ENCODE measurements around the gene IDI2.

DNA sequence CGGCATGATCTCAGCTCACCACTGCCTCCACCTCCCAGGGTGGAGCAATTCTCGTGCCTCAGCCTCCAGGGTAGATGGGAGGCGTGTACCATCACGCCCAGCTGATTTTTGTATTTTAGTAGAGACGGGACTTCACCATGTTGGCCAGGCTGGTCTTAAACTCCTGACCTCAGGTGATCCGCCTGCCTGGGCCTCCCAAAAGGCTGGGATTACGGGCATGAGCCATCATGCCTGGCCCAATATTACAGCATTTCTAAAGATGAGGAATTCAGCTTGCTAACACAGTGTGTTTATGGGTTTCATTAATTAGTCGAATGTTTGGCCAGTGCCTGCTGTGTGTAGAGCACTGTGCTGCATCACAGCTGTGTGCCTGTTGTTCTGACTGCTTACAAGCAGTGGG lies 34.2 kb upstream of the IDI2 start:
- TF ChIP-seq, protein P1, sequence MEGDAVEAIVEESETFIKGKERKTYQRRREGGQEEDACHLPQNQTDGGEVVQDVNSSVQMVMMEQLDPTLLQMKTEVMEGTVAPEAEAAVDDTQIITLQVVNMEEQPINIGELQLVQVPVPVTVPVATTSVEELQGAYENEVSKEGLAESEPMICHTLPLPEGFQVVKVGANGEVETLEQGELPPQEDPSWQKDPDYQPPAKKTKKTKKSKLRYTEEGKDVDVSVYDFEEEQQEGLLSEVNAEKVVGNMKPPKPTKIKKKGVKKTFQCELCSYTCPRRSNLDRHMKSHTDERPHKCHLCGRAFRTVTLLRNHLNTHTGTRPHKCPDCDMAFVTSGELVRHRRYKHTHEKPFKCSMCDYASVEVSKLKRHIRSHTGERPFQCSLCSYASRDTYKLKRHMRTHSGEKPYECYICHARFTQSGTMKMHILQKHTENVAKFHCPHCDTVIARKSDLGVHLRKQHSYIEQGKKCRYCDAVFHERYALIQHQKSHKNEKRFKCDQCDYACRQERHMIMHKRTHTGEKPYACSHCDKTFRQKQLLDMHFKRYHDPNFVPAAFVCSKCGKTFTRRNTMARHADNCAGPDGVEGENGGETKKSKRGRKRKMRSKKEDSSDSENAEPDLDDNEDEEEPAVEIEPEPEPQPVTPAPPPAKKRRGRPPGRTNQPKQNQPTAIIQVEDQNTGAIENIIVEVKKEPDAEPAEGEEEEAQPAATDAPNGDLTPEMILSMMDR (IDR thresholded peaks at IDR 0.05; ENCODE audit: insufficient read depth, low read length): no peak
- TF ChIP-seq, protein P2, sequence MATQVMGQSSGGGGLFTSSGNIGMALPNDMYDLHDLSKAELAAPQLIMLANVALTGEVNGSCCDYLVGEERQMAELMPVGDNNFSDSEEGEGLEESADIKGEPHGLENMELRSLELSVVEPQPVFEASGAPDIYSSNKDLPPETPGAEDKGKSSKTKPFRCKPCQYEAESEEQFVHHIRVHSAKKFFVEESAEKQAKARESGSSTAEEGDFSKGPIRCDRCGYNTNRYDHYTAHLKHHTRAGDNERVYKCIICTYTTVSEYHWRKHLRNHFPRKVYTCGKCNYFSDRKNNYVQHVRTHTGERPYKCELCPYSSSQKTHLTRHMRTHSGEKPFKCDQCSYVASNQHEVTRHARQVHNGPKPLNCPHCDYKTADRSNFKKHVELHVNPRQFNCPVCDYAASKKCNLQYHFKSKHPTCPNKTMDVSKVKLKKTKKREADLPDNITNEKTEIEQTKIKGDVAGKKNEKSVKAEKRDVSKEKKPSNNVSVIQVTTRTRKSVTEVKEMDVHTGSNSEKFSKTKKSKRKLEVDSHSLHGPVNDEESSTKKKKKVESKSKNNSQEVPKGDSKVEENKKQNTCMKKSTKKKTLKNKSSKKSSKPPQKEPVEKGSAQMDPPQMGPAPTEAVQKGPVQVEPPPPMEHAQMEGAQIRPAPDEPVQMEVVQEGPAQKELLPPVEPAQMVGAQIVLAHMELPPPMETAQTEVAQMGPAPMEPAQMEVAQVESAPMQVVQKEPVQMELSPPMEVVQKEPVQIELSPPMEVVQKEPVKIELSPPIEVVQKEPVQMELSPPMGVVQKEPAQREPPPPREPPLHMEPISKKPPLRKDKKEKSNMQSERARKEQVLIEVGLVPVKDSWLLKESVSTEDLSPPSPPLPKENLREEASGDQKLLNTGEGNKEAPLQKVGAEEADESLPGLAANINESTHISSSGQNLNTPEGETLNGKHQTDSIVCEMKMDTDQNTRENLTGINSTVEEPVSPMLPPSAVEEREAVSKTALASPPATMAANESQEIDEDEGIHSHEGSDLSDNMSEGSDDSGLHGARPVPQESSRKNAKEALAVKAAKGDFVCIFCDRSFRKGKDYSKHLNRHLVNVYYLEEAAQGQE (IDR thresholded peaks at IDR 0.05; ENCODE audit: insufficient replicate concordance, low read depth): no peak
- TF ChIP-seq POLR2AphosphoS5 (IDR thresholded peaks at IDR 0.05; ENCODE audit: low read depth) (no peak), GABPA (IDR thresholded peaks at IDR 0.05; ENCODE audit: low read depth) (no peak), SPI1 (IDR thresholded peaks at IDR 0.05; ENCODE audit: borderline replicate concordance, low read depth) (no peak)
